BE2C (cell line): ENCODE data around the gene GUCY2D.

Source experiments
- DNase-seq: peaks from one replicate; pipeline ENCODE4 v3.0.0-alpha.2; 2020
- H3K27me3 ChIP-seq: fragments of 250-450 bp; sonication (Bioruptor Pico); 2 replicates; pipeline ENCODE4 v1.5.1; 2020; ENCODE audit warnings: mild to moderate bottlenecking
- H3K36me3 ChIP-seq: fragments of 250-450 bp; sonication (Bioruptor Pico); 2 replicates; pipeline ENCODE4 v1.5.1; 2020; ENCODE audit warnings: mild to moderate bottlenecking
- H3K4me1 ChIP-seq: fragments of 250-450 bp; sonication (Bioruptor Pico); 2 replicates; pipeline ENCODE4 v1.5.1; 2020
- H3K4me3 ChIP-seq: 2 replicates; pipeline ENCODE4 v1.5.1; 2011; ENCODE audit warnings: low read depth, low read length
- H3K9me3 ChIP-seq: fragments of 250-450 bp; sonication (Bioruptor Pico); 2 replicates; pipeline ENCODE4 v1.5.1; 2020
- TF ChIP-seq, protein P1 (sequence below): IDR thresholded peaks from 2 replicates; pipeline ENCODE4 v1.5.1; 2012; ENCODE audit warnings: mild to moderate bottlenecking, low read depth, low read length

GUCY2D gene

DNA sequence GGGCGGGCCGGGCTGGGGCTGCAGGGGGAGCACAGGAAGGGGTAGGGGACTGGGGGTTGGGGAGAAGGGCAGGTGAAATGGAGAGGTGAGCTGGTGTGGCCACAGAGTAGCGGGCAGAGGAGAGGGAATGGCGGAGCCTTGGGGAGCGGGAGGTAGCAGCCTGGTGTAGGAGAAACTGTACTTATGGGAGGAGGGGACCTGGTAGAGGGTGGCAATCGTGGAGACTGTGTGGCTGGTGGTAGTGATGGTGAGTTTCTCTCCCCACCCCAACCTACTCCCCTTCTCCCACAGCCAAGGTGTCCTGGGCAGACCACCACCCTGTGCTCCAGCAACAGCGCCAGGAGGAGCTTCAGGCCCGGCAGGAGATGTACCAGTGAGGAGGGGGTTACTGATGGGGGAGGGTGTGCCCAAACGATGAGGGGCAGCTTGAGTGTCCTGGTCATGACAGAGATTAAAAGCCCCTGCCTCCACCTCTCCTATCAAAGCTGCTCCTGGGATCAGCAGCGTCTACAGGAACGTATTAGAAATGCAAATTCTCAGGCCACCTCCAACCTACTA, 37.3 kb downstream of the GUCY2D start:
- Histone ChIP-seq H3K4me1 (peaks cover 8% of the 10 kb centered on the region), H3K36me3 (no peaks in the 10 kb centered on the region), H3K9me3 (no peaks in the 10 kb centered on the region), H3K27me3 (no peaks in the 10 kb centered on the region), H3K4me3 (no peak overlapping the region)
- TF ChIP-seq, protein P1, sequence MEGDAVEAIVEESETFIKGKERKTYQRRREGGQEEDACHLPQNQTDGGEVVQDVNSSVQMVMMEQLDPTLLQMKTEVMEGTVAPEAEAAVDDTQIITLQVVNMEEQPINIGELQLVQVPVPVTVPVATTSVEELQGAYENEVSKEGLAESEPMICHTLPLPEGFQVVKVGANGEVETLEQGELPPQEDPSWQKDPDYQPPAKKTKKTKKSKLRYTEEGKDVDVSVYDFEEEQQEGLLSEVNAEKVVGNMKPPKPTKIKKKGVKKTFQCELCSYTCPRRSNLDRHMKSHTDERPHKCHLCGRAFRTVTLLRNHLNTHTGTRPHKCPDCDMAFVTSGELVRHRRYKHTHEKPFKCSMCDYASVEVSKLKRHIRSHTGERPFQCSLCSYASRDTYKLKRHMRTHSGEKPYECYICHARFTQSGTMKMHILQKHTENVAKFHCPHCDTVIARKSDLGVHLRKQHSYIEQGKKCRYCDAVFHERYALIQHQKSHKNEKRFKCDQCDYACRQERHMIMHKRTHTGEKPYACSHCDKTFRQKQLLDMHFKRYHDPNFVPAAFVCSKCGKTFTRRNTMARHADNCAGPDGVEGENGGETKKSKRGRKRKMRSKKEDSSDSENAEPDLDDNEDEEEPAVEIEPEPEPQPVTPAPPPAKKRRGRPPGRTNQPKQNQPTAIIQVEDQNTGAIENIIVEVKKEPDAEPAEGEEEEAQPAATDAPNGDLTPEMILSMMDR = no peak
- no peak for DNase-seq

DNA sequence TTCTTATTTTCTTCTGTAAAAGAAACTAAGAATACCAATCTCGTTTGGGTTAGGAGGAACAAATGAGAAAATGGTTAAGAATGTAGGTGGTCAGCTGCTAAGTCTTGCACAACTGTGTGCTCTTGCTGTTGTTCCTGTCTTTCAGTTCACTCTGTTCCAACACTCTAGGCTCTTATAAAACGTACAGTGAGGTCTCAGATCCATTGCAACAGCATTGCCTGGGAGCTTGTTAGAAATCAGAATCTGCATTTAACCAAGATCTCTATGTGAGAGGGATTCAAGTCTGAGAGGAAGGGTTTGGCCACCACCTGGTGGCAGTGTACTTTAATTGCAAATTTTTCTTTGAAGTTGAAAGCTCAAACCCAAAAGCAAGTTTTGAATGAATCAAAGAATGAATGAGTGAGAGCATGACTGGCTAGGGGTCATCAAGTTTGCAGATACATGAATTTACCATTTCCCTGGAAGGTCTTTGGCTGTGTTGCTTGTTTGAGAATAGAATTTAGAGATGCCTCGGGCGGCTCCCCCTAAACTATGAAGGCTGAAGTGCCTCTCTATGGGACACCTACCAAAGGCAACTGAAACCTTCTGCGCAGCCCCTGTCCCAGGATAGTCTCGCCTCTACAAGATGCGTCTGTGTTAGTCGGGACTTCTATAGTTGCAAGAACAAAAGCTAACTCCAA, 39.0 kb downstream of the GUCY2D start:
- DNase-seq = peak; percentile 26
- no peaks in the 10 kb centered on the region for H3K27me3 ChIP-seq
- no peaks in the 10 kb centered on the region for H3K36me3 ChIP-seq
- no peaks in the 10 kb centered on the region for H3K9me3 ChIP-seq
- TF ChIP-seq, protein P1 = peak; percentile 59
- H3K4me1 ChIP-seq = peaks cover 8% of the 10 kb centered on the region
- no peak overlapping the region for H3K4me3 ChIP-seq

DNA sequence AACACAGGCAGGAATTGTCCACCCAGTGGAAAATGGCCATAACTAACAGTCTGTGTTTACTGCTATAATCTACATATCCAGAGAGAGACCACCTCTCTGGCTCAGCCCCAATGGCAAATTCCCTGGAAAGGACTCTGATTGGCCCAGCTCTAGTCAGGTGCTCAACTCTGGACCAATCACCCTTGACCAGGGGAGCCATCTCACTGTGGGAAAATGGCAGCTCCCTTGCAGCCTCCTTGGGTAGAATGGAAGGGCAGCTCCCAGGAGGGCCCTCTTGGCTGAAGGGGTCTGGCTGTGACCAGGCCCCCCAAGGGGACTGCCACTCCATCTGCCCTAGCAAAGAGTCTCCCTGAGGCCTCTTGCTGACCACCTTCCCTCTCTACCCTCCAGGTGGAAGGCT, 39.6 kb downstream of the GUCY2D start:
- peaks cover 8% of the 10 kb centered on the region for H3K4me1 ChIP-seq
- H3K27me3 ChIP-seq = no peaks in the 10 kb centered on the region
- peak; percentile 26 for DNase-seq
- no peaks in the 10 kb centered on the region for H3K36me3 ChIP-seq
- H3K4me3 ChIP-seq = no peak overlapping the region
- TF ChIP-seq, protein P1 = no peak
- no peaks in the 10 kb centered on the region for H3K9me3 ChIP-seq

DNA sequence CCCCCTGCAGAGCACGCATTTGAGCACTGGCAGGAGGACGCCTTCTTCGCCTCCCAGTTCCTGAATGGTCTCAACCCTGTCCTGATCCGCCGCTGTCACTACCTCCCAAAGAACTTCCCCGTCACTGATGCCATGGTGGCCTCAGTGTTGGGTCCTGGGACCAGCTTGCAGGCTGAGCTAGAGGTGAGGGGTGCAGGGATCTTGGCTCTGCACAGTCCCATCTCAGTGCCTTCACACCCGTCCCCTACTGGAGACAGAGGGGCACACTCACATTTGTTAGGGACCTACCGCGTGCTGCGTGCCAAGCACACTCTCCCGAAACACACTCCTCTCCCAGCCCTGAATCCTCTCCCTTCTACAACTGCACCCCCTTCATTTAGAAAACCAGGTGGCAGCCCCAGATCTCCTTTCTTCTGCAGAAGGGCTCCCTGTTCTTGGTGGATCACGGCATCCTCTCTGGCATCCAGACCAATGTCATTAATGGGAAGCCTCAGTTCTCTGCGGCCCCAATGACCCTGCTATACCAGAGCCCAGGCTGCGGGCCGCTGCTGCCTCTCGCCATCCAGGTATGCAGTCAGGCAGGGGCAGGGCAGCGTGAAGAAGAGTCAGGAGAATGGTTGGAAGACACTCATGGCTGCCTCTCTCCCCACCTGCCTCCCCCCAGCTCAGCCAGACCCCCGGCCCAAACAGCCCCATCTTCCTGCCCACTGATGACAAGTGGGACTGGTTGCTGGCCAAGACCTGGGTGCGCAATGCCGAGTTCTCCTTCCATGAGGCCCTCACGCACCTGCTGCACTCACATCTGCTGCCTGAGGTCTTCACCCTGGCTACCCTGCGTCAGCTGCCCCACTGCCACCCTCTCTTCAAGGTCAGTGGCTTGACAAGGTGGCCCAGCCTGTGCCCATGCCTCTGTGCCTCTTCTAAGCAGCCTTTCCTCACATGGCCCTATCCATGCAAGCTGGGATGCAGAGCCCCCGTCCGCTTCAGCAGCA, 42.7 kb downstream of the GUCY2D start:
- Histone ChIP-seq H3K9me3 (no peaks in the 10 kb centered on the region), H3K4me1 (peaks cover 8% of the 10 kb centered on the region), H3K27me3 (no peaks in the 10 kb centered on the region), H3K4me3 (no peak overlapping the region), H3K36me3 (no peaks in the 10 kb centered on the region)
- no peak for DNase-seq
- TF ChIP-seq, protein P1 = no peak

DNA sequence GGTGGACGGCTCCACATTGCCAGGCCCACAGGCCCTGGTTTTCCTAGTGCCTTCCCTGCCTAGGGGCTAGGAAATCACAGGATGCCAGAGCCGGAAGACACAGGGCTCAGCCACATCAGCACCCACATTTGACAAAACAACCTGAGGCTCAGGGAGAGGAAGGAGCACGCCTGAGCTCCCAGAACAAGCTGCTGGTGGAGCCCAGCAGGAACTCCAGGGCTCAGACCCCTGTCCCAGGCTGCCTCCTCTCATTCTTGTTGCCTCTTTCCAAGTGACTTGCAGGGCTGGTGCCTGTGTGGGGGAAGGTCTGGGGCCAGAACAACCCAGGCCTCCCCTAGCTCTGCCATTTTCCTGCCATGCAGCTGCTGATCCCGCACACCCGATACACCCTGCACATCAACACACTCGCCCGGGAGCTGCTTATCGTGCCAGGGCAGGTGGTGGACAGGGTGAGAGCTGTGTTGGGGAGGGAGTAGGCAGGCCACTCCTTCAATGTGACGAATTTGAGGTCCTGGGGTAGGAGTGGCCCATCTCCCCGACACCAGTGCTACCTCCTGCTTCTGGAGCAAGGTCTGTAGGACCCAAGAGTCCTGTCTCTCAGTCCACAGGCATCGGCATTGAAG, 44.0 kb downstream of the GUCY2D start:
- H3K4me3 ChIP-seq = no peak overlapping the region
- DNase-seq = no peak
- H3K9me3 ChIP-seq = no peaks in the 10 kb centered on the region
- TF ChIP-seq, protein P1 = no peak
- no peaks in the 10 kb centered on the region for H3K27me3 ChIP-seq
- H3K4me1 ChIP-seq = no peaks in the 10 kb centered on the region
- H3K36me3 ChIP-seq = no peaks in the 10 kb centered on the region
